ELF-1 (cell line): ENCODE data around the gene CHCHD3.

Experiments
- DNase-seq: peaks from one replicate; pipeline ENCODE4 v3.0.0-alpha.2; 2016; ENCODE audit warnings: low read depth, low spot score

The CHCHD3 gene

DNA sequence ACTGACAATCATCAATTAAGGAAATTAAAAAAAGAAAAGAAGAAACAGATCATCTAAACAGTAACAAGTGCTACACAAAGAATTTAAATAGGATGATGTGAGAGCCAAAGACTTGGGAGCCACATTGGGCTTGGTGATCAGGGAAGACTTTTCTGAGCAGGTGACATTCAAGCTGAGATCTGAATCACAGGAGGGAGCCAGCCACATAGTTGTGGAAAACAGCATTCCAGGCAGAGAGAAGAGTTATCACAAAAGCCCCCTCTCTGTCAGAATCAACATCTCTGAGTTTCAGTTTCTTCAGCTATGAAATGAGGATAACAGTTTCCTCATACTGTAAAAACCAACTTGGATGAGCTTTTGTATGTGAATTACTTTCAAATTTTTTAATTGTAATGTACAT lies 336.4 kb downstream of the CHCHD3 start:
- DNase-seq: no peak

DNA sequence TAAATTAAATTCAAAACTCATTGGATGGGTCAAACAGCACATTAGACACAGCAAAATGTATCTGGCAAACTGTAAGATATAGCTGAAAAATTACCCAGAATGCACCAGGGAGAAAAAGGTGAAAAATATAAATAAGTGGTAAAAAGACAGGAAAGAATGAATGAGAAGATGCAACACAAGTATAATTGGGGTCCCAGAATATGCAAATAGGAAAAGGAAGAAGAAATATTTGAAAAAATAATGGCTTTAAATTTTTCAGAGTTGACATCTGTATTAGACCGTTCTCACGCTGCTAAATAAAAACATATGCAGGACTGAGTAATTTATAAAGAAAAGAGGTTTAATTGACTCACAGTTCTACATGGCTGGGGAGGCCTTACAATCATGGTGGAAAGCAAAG lies 337.9 kb downstream of the CHCHD3 start:
- no peak for DNase-seq

DNA sequence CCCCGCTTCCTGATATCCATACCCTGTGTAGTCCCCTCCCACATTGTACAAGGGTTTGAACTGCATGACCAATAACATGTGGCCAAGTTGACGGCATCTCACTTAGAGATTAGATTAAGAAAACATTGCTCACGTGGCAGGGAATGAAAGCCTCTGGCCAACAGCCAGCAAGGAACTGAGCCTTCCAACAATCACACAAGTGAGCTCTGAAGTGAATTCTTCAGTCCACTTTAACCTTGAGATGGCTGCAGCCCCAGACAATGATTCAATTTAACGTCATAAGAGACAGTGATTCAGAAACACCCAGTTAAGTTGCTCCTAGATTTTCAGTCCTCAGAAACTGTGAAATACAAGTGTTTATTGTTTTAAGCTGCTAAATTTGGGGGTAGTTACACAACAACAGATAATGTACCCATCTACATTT lies 339.7 kb downstream of the CHCHD3 start:
- DNase-seq: no peak

DNA sequence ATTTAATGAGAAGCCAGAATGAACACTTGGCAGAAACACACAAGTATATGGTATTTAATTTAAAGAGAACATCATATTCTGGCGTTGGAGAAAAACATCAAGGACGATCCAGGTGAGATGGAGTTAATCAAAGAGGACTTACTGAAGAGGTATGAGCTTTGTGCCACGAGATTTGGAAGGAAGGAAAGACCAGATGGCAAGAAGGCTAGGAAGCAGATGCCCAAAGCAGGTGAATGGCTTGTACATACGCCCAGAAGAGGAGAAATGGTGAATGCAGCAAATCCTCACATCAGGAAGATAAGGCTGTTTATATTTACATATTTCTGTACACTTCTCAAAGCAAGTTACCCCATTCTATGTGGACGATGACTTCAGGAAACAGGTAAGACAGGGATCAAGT lies 341.7 kb downstream of the CHCHD3 start:
- no peak for DNase-seq

DNA sequence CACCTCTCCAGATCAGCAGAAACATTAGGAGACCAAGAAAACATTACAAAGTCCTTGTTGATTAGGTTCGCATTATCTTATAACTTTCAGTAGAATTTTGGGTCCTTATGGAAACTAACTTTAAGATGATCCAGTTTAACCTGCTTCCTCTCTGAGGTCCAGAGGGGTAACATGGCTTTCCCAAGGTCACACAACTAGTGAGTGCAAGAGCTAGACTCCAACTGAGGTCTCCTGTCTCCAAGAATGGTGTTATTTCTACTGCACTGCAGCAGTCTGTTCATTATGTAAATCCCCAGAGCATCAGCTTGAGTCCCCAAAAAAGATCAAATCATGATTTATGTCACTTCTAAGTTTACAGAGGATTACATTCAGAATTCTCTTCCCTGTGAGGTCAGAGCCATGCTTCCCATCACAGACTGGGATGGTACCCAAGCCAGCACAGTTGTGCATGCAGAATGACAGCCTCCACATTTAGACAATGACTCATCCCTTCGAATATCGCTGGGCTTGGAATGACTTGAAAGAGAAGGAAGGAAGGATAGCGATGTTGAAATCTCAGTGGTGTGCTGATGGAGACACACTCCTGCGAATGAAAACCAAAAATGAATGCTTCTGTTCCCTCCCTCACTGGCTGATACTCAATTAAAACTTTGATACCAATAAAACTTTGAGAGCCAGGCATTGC lies 342.5 kb downstream of the CHCHD3 start:
- no peak for DNase-seq

DNA sequence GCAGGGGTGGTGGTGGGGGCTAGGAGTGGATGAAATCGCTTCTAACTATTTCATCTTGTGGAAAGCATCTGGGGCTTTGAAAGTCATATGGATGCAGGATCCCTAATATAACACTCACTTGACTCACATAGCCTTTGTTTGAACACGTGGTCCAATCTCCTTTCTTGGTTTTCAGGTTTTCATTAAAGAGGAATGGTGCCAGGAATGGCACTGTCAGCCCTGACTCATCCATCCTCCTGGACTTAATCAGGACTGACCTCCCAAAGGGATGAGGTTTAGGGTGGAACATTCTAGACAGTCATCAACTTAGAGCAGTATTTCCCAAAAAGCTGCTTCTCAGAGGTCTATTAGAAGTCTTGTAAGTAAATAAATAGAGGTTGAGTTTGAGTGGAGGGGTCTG lies 343.6 kb downstream of the CHCHD3 start:
- DNase-seq: no peak

DNA sequence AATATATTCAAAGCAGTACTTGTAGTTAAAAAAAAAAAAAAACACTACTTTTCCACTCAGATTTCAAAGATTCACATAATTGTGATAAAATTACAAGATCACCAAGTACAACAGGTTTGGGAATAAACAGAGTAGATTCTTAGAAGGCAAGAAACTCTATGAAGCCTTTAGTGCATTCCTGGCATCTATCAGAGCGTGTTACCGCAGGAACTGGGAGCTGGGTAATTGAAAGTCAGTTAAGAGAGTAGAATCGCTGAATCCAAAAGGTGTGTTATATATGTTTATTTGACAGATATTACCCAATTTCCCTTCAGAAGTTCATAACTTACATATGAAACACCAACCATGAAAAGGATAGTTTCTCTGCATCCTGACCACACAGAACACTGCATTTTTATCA lies 346.4 kb downstream of the CHCHD3 start:
- DNase-seq: no peak
